Left lung (tissue), 10 donors: Measurements from ENCODE around the gene ZNF584. TPM values are rescaled to one million over a fixed set of nuclear protein-coding genes. Genes with fewer than 3 reads are reported as not detected.
A peak's percentile ranks its signal among the peaks of the same experiment; 100 is the strongest.
"Not testable (repeated sequence)": the region's sequence is repeated elsewhere in the genome, so short reads cannot be mapped to it uniquely, and the experiment has no call there.

ENCODE experiments used
- ATAC-seq: fragments of 200-7000 bp; cut with Tn5 transposase; one replicate; pipeline ENCODE4 v1.9.1; 2020; ENCODE audit warnings: moderate library complexity
- DNase-seq, 4 donors: peaks; one replicate each; pipeline ENCODE4 v3.0.0-alpha.2; 2013 to 2020
- H3K27ac ChIP-seq, 2 donors: fragments of 200-600 bp; sonication (generic) in 1 of 2; one replicate each; pipeline versions ENCODE4 v1.5.0 to v1.8.0; 2020 to 2021
- H3K27me3 ChIP-seq, 2 donors: fragments of 200-600 bp; sonication (generic) in 1 of 2; one replicate each; pipeline versions ENCODE4 v1.5.0 to v1.8.0; 2020 to 2021
- H3K36me3 ChIP-seq, 2 donors: fragments of 200-600 bp; sonication (generic) in 1 of 2; one replicate each; pipeline versions ENCODE4 v1.5.0 to v1.8.0; 2020 to 2021
- H3K4me1 ChIP-seq, 2 donors: fragments of 200-600 bp; one replicate each; pipeline ENCODE4 v1.8.0; 2021
- H3K4me3 ChIP-seq, 2 donors: fragments of 200-600 bp; sonication (generic) in 1 of 2; one replicate each; pipeline versions ENCODE4 v1.5.0 to v1.8.0; 2020 to 2021; ENCODE audit warnings: mild to moderate bottlenecking in 1 of 2
- H3K9me3 ChIP-seq, 2 donors: fragments of 200-600 bp; sonication (generic) in 1 of 2; one replicate each; pipeline versions ENCODE4 v1.5.0 to v1.8.0; 2020 to 2021
- CTCF ChIP-seq, 2 donors: fragments of 200-600 bp; sonication (generic) in 1 of 2; IDR thresholded peaks; one replicate each; pipeline versions ENCODE4 v1.5.0 to v1.8.0; 2021; ENCODE audit warnings: antibody characterized with exemption in 2 of 2
- intact Hi-C, 2 donors: fragments of 100-400 bp; cut with DNase I; formaldehyde crosslinking; loops; one replicate each; pipeline versions ENCODE4 v1.11.2 to v1.14.2; 2022
- polyA plus RNA-seq, 6 donors: library from polyadenylated mRNA; unstranded; fragments of 120-200 nt; gene quantifications; one replicate each; pipeline ENCODE4 v1.2.1, GENCODE V29; 2013; ENCODE audit not compliant: insufficient read length in 6 of 6
- total RNA-seq, 2 donors: library from RNA; stranded (reverse); fragmentation: NEBNext Ultra II Directional; extraction: Animal tissue kit (Norgen Biotek cat#: 25700); gene quantifications; one replicate each; pipeline ENCODE4 v1.2.1, GENCODE V29; 2021
- donor health status: DM: no; HTN: yes; CAD: no.
- donor health status: DM: no; HTN: no; CAD: no.

The ZNF584 gene
- total and polyA plus RNA-seq, 8 donors = 7.4 to 12.7 (median 10.0) TPM

- intact Hi-C loops = no loop called here
- H3K9me3 ChIP-seq = peaks cover 16 to 94% of the 10 kb centered on the region in 2 donors
Observed at GRCh38 chr19:58429745-58430144, 21.3 kb downstream of the ZNF584 start.

GRCh38 chr19:58434217-58434616 is 25.8 kb downstream of the ZNF584 start:
- H3K36me3 ChIP-seq = peaks cover 3 to 85% of the 10 kb centered on the region in 2 donors
- intact Hi-C loops = no loop called here

More at GRCh38 chr19:58429745-58430144, 21.3 kb downstream of the ZNF584 start:
- ATAC-seq (no peak), DNase-seq (no peak)
- H3K27me3 ChIP-seq = no peaks in the 10 kb centered on the region
- no peaks in the 10 kb centered on the region for H3K4me1 ChIP-seq
- H3K36me3 ChIP-seq = peaks cover 0 to 49% of the 10 kb centered on the region in 2 donors
- TF ChIP-seq CTCF (IDR thresholded peaks at IDR 0.05) = no peak
- no peak overlapping the region for H3K27ac ChIP-seq
- H3K4me3 ChIP-seq = no peak overlapping the region

DNA sequence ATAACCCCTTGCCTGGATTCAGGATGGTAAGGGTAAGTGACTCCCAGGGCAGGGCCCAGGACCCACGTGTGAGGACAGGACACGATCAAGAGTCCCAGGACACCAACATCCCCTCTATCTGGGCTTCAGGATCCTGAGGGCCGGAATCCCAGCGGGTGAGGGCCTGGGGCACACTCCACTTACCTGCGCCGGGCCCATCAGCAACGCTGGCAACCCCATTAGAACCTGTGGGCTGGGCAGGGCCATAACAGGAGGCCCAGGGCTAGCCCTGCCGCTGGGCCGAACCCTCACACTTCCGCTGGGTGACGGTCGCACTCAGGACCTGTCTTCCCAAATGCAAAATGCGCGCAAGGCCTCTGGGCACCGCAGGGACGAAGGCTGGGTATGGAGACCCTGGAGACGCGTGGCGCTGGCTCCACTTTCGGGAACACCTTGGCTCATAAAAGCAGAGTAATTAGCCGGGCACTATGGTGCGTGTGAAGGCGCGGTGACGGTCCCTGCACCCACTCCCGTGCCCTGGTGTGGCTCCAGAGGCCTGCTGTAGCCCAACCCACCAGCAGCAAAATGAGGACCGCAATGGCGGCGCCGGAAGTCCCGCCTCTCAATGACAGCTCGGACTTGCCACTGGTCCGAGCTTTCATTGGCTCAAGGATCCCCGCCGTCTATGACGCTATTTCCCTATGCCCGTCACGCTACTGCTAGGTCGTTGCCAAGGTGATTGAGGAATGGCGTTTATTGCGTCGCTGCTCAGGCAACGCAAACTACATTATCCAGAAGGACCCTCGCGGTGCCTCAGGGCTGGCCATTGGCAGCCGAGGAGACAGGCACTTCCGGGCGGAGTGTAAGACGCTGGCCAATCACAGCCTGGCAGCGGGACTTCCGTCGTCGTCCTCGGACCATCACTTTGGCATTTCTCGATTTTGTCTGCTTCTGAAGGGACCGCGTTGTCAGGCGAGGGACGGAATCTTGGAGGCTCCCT is 31.4 kb downstream of the ZNF584 start, which contains the start of gene ZNF132:
TSS of gene ZNF132 (minus strand) at position 578 of the 979 bp plus-strand sequence. CDS start at position 246, 332 bp downstream.
- Histone ChIP-seq H3K9me3 (peaks cover 3 to 58% of the 10 kb centered on the region in 2 donors), H3K36me3 (peaks cover 3 to 35% of the 10 kb centered on the region in 2 donors), H3K4me1 (peaks cover 8 to 15% of the 10 kb centered on the region in 2 donors), H3K27ac (peak within 1 kb of the TSS; percentile 57 to 86), H3K4me3 (peak within 1 kb of the TSS; percentile 81 to 83), H3K27me3 (no peaks in the 10 kb centered on the region)
- intact Hi-C loops = no loop called here
- DNase-seq (peak; percentile 96 to 100 (median 98)), ATAC-seq (peak; percentile 98)
- no peak for TF ChIP-seq CTCF (IDR thresholded peaks at IDR 0.05)

More at GRCh38 chr19:58434217-58434616, 25.8 kb downstream of the ZNF584 start:
- Histone ChIP-seq H3K4me1 (peaks cover under 1 to 5% of the 10 kb centered on the region in 2 donors), H3K27me3 (no peaks in the 10 kb centered on the region), H3K27ac (no peak overlapping the region), H3K4me3 (no peak overlapping the region), H3K9me3 (peaks cover 20 to 100% of the 10 kb centered on the region in 2 donors)
- no peak for TF ChIP-seq CTCF (IDR thresholded peaks at IDR 0.05)
- no peak for ATAC-seq
- DNase-seq = no peak

DNA sequence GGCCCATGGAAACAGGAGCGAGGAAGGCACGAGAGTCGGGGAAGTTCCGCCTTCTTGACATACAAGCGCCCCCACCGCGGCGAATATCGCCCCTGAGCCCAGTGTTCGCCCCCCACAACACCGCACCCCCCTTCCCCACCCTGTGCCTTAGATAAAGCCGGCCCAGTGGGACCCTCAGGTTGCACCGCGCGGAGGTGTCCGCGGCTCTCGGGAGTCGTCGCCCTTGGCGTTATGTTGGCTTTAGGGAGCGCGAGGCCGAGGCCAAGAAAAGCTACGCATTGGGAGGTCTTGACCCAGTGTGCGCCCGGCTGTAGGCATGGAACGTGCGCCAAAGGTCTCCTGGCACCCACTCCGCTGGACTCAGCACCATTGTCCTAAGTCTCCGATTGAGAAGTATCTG is 32.1 kb downstream of the ZNF584 start:
- H3K27ac ChIP-seq = peak overlapping the region in 1 of 2 donors; percentile 86
- peaks cover 0 to 28% of the 10 kb centered on the region in 2 donors for H3K36me3 ChIP-seq
- no peak for TF ChIP-seq CTCF (IDR thresholded peaks at IDR 0.05)
- H3K4me3 ChIP-seq = peak overlapping the region; percentile 81 to 83
- peaks cover 8 to 15% of the 10 kb centered on the region in 2 donors for H3K4me1 ChIP-seq
- DNase-seq (no peak), ATAC-seq (peak; percentile 1)
- intact Hi-C loops = no loop called here
- peaks cover 0 to 51% of the 10 kb centered on the region in 2 donors for H3K9me3 ChIP-seq
- H3K27me3 ChIP-seq = no peaks in the 10 kb centered on the region

DNA sequence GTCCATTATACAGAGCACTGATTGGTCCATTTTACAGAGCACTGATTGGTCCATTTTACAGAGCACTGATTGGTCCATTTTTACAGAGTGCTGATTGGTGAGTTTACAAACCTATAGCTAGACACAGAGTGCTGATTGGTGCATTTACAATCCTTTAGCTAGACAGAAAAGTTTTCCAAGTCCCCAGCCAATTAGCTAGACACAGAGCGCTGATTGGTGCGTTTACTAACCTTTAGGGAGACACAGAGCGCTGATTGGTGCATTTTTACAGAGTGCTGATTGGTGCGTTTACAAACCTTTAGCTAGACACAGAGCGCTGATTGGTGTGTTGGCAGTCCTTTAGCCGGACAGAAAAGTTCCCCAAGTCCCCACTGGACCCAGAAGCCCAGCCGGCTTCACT is 34.5 kb downstream of the ZNF584 start:
- intact Hi-C loops, DNase-seq, ATAC-seq, H3K36me3 ChIP-seq, H3K4me3 ChIP-seq, H3K27ac ChIP-seq: not testable (repeated sequence)
- peaks cover 0 to 16% of the 10 kb centered on the region in 2 donors for H3K27me3 ChIP-seq
- H3K4me1 ChIP-seq = peaks cover 8 to 15% of the 10 kb centered on the region in 2 donors
- peaks cover 0 to 29% of the 10 kb centered on the region in 2 donors for H3K9me3 ChIP-seq

- intact Hi-C loops, H3K36me3 ChIP-seq, ATAC-seq, DNase-seq, H3K27ac ChIP-seq, H3K4me3 ChIP-seq: not testable (repeated sequence)
- H3K9me3 ChIP-seq = peaks cover 0 to 16% of the 10 kb centered on the region in 2 donors
- H3K4me1 ChIP-seq = peaks cover 0 to 11% of the 10 kb centered on the region in 2 donors
- peaks cover 0 to 19% of the 10 kb centered on the region in 2 donors for H3K27me3 ChIP-seq
Observed at GRCh38 chr19:58448860-58449259, 40.4 kb downstream of the ZNF584 start.

GRCh38 chr19:58449980-58450379 is 41.5 kb downstream of the ZNF584 start:
- DNase-seq, H3K27ac ChIP-seq, ATAC-seq, intact Hi-C loops, H3K4me3 ChIP-seq: not testable (repeated sequence)
- Histone ChIP-seq H3K27me3 (peaks cover 0 to 19% of the 10 kb centered on the region in 2 donors), H3K4me1 (peaks cover 0 to 11% of the 10 kb centered on the region in 2 donors), H3K9me3 (peaks cover 0 to 16% of the 10 kb centered on the region in 2 donors), H3K36me3 (peaks cover 0 to 14% of the 10 kb centered on the region in 2 donors)
